SK-N-SH treated with all-trans-retinoic acid at 6 μM for 48 hours (cell line): Measurements from ENCODE around the gene CCL27.
A peak's percentile ranks its signal among the peaks of the same experiment; 100 is the strongest.

Experiments used
- ATAC-seq: fragments of 200-7000 bp; cut with Tn5 transposase; 3 replicates; pipeline ENCODE4 v1.9.1; 2020; ENCODE audit warnings: mild to moderate bottlenecking, moderate library complexity
- ARNTL ChIP-seq: fragments of 450-650 bp; formaldehyde crosslinking; IDR thresholded peaks from 2 replicates; pipeline ENCODE4 v1.5.0; 2020; ENCODE audit warnings: low read depth, mild to moderate bottlenecking, moderate library complexity, borderline replicate concordance
- CREB5 ChIP-seq: fragments of 250-450 bp; sonication (Bioruptor Pico); IDR thresholded peaks from 2 replicates; pipeline ENCODE4 v1.5.1; 2020; ENCODE audit warnings: low read depth, mild to moderate bottlenecking, moderate library complexity
- CSRNP3 ChIP-seq: fragments of 250-450 bp; sonication (Bioruptor Pico); IDR thresholded peaks from 2 replicates; pipeline ENCODE4 v1.5.1; 2021; ENCODE audit warnings: mild to moderate bottlenecking, moderate library complexity
- ESRRG ChIP-seq: fragments of 250-450 bp; sonication (Bioruptor Pico); IDR thresholded peaks from 2 replicates; pipeline ENCODE4 v1.6.1; 2021; ENCODE audit warnings: mild to moderate bottlenecking
- GLIS3 ChIP-seq: fragments of 250-450 bp; sonication (Bioruptor Pico); IDR thresholded peaks from 2 replicates; pipeline ENCODE4 v1.5.0; 2020; ENCODE audit warnings: mild to moderate bottlenecking, moderate library complexity
- ISL1 ChIP-seq: fragments of 250-450 bp; sonication (Bioruptor Pico); IDR thresholded peaks from 2 replicates; pipeline ENCODE4 v2.1.2; 2022; ENCODE audit warnings: mild to moderate bottlenecking, moderate library complexity
- OSR1 ChIP-seq: fragments of 250-450 bp; sonication (Bioruptor Pico); IDR thresholded peaks from 2 replicates; pipeline ENCODE4 v1.8.0; 2022; ENCODE audit warnings: moderate library complexity, mild to moderate bottlenecking, inconsistent platforms
- PATZ1 ChIP-seq: fragments of 250-450 bp; sonication (Bioruptor Pico); IDR thresholded peaks from 2 replicates; pipeline ENCODE4 v1.8.0; 2020; ENCODE audit warnings: mild to moderate bottlenecking, moderate library complexity, borderline replicate concordance
- POU6F1 ChIP-seq: fragments of 250-450 bp; sonication (Bioruptor Pico); IDR thresholded peaks from 2 replicates; pipeline ENCODE4 v1.8.0; 2021; ENCODE audit warnings: low read depth, mild to moderate bottlenecking, moderate library complexity, borderline replicate concordance
- PPARA ChIP-seq: fragments of 250-450 bp; sonication (Bioruptor Pico); IDR thresholded peaks from 2 replicates; pipeline ENCODE4 v1.5.0; 2020; ENCODE audit warnings: mild to moderate bottlenecking, borderline replicate concordance
- RARB ChIP-seq: fragments of 250-450 bp; sonication (Bioruptor Pico); IDR thresholded peaks from 2 replicates; pipeline ENCODE4 v1.8.0; 2021; ENCODE audit warnings: mild to moderate bottlenecking, moderate library complexity
- SNAI2 ChIP-seq: fragments of 250-450 bp; sonication (Bioruptor Pico); IDR thresholded peaks from 2 replicates; pipeline ENCODE4 v1.5.0; 2020; ENCODE audit warnings: mild to moderate bottlenecking, moderate library complexity
- TCF4 ChIP-seq: fragments of 250-450 bp; sonication (Bioruptor Pico); IDR thresholded peaks from 2 replicates; pipeline ENCODE4 v1.8.0; 2021; ENCODE audit warnings: mild to moderate bottlenecking, moderate library complexity, borderline replicate concordance
- TOX ChIP-seq: fragments of 250-450 bp; sonication (Bioruptor Pico); IDR thresholded peaks from 2 replicates; pipeline ENCODE4 v1.8.0; 2021; ENCODE audit warnings: mild to moderate bottlenecking, moderate library complexity, borderline replicate concordance
- TSHZ2 ChIP-seq: fragments of 250-450 bp; sonication (Bioruptor Pico); IDR thresholded peaks from 2 replicates; pipeline ENCODE4 v1.5.0; 2020; ENCODE audit warnings: mild to moderate bottlenecking, moderate library complexity
- ZC3H10 ChIP-seq: fragments of 250-450 bp; sonication (Bioruptor Pico); IDR thresholded peaks from 2 replicates; pipeline ENCODE4 v1.5.1; 2021; ENCODE audit warnings: mild to moderate bottlenecking, moderate library complexity
- ZFP3 ChIP-seq: fragments of 250-450 bp; sonication (Bioruptor Pico); IDR thresholded peaks from 2 replicates; pipeline ENCODE4 v1.5.0; 2020; ENCODE audit warnings: mild to moderate bottlenecking, moderate library complexity
- ZNF565 ChIP-seq: fragments of 450-650 bp; formaldehyde crosslinking; conservative IDR thresholded peaks from 2 replicates; pipeline ENCODE4 v1.5.0; 2020; ENCODE audit warnings: low read depth, mild to moderate bottlenecking, moderate library complexity
- ZNF70 ChIP-seq: fragments of 450-650 bp; formaldehyde crosslinking; IDR thresholded peaks from 2 replicates; pipeline ENCODE4 v1.5.0; 2020; ENCODE audit warnings: mild to moderate bottlenecking, moderate library complexity
- ZNF8 ChIP-seq: fragments of 450-650 bp; formaldehyde crosslinking; IDR thresholded peaks from 2 replicates; pipeline ENCODE4 v1.5.0; 2020; ENCODE audit warnings: mild to moderate bottlenecking, moderate library complexity

The CCL27 gene

GRCh38 chr9:34654323-34655051, 8.0 kb downstream of the CCL27 start:
- peak; percentile 80 for ATAC-seq
- TF ChIP-seq ZNF70 (CRISPR knock-in tag) (0 out of 2 replicates have a peak, but pooled peaks have one; percentile 5), ZNF8 (CRISPR knock-in tag) (no peak), TCF4 (CRISPR knock-in tag) (peak; percentile 79), OSR1 (no peak)

DNA sequence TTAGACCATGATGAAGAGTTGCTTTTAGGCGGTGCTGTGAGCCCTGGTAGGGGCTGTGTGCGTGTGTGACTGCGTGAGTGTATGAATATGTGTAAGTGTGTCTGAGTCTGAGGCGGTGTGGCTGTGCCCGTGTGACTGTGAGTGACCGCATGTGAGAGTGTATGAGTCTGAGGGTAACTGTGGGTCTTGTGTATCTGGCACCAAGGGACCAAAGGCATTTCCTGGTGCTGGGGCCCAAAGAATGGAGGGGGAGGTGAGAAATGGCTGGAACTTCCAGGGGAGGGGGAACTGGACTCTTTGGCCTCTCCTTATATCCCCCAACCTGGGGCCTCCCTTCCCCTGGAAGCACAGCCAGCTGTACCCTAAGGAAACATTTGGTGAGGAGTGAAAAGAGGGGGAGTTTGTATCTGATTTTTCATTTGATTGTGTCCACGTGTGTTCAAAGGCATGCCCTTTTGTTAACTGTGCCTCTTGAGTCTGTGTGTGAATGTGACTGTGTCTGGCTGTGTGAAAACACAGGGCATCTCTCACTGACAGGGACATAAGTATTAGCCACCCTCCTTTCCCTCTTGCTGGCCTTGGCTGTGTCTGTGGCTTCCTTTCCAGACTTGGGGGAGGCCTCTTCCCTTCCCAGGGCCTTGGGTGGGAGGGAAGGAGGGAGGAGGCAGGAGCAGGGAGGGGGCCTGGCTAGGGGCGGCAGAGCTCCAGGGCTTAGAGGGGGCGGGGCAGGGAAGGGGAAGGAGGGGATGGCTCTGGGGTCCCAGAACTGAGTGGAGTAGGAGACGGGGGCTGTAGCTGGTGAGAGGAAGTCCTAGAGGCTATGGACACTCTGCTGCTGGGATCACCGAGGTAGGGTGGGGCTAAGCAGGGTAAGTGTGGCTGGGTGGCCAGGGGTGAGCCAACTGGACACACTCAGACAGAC, 9.0 kb downstream of the CCL27 start:
- TF ChIP-seq ZNF565 (CRISPR knock-in tag) (no peak), RARB (no peak), POU6F1 (CRISPR knock-in tag) (no peak), ZC3H10 (no peak), ARNTL (no peak), CSRNP3 (CRISPR knock-in tag) (no peak), PPARA (CRISPR knock-in tag) (no peak), OSR1 (no peak), PATZ1 (CRISPR knock-in tag) (no peak), TSHZ2 (CRISPR knock-in tag) (no peak), ISL1 (no peak), SNAI2 (CRISPR knock-in tag) (no peak), ESRRG (CRISPR knock-in tag) (no peak), GLIS3 (no peak), ZFP3 (CRISPR knock-in tag) (no peak), CREB5 (CRISPR knock-in tag) (no peak), TOX (no peak), TCF4 (CRISPR knock-in tag) (no peak)
- peak; percentile 54 for ATAC-seq

GRCh38 chr9:34652602-34653000, 9.9 kb downstream of the CCL27 start:
- ATAC-seq: no peak
- TF ChIP-seq ARNTL: no peak
